H1 (cell line): Measurements from ENCODE around the gene TAT.

ENCODE experiments used
- BRCA1 ChIP-seq: IDR thresholded peaks from 2 replicates; pipeline ENCODE4 v1.6.1; 2012; ENCODE audit warnings: low read depth, low read length, improper control_type of control experiment
- FOSL1 ChIP-seq: IDR thresholded peaks from 2 replicates; pipeline ENCODE4 v1.6.1; 2011; ENCODE audit warnings: mild to moderate bottlenecking, low read depth, low read length, moderate library complexity; ENCODE audit not compliant: insufficient read depth
- GTF2F1 ChIP-seq: IDR thresholded peaks from 2 replicates; pipeline ENCODE4 v1.6.1; 2012; ENCODE audit warnings: low read depth, low read length, improper control_type of control experiment, borderline replicate concordance
- NRF1 ChIP-seq: IDR thresholded peaks from 2 replicates; pipeline ENCODE4 v1.6.1; 2011; ENCODE audit warnings: mild to moderate bottlenecking, low read depth, low read length, improper control_type of control experiment
- POLR2AphosphoS5 ChIP-seq: IDR thresholded peaks from 2 replicates; pipeline ENCODE4 v1.6.1; 2011; ENCODE audit warnings: low read depth, low read length
- RAD21 ChIP-seq, 2 experiments: IDR thresholded peaks in 1 of 2; conservative IDR thresholded peaks in 1 of 2; 2 replicates each; pipeline ENCODE4 v1.6.1; 2011; ENCODE audit warnings: low read depth in 2 of 2, low read length in 2 of 2, improper control_type of control experiment in 1 of 2, inconsistent platforms in 1 of 2, mild to moderate bottlenecking in 1 of 2, moderate library complexity in 1 of 2
- SP2 ChIP-seq: IDR thresholded peaks from 2 replicates; pipeline ENCODE4 v1.6.1; 2012; ENCODE audit warnings: mild to moderate bottlenecking, low read length, inconsistent platforms
- SRF ChIP-seq: IDR thresholded peaks from 2 replicates; pipeline ENCODE4 v1.6.1; 2011; ENCODE audit warnings: mild to moderate bottlenecking, low read depth, low read length, moderate library complexity
- TAF1 ChIP-seq: IDR thresholded peaks from 2 replicates; pipeline ENCODE4 v1.6.1; 2011; ENCODE audit warnings: mild to moderate bottlenecking, low read depth, low read length
- YY1 ChIP-seq: IDR thresholded peaks from 2 replicates; pipeline ENCODE4 v1.6.1; 2011; ENCODE audit warnings: low read depth, mild to moderate bottlenecking, low read length
- ZNF274 ChIP-seq: IDR thresholded peaks from 2 replicates; pipeline ENCODE4 v1.7.0; 2012; ENCODE audit warnings: low read length, borderline replicate concordance; ENCODE audit errors: extremely low read depth
- TF ChIP-seq, protein P1 (sequence below), 3 experiments: IDR thresholded peaks; 1 replicate in 2 of 3; 2 replicates in 1 of 3; pipeline versions ENCODE4 v1.5.1 to v1.6.1; 2011; ENCODE audit warnings: low read length in 3 of 3, mild to moderate bottlenecking in 3 of 3, inconsistent platforms in 2 of 3, low read depth in 1 of 3, moderate library complexity in 1 of 3; ENCODE audit not compliant: insufficient read depth in 1 of 3; ENCODE audit errors: control extremely low read depth in 1 of 3

DNA sequence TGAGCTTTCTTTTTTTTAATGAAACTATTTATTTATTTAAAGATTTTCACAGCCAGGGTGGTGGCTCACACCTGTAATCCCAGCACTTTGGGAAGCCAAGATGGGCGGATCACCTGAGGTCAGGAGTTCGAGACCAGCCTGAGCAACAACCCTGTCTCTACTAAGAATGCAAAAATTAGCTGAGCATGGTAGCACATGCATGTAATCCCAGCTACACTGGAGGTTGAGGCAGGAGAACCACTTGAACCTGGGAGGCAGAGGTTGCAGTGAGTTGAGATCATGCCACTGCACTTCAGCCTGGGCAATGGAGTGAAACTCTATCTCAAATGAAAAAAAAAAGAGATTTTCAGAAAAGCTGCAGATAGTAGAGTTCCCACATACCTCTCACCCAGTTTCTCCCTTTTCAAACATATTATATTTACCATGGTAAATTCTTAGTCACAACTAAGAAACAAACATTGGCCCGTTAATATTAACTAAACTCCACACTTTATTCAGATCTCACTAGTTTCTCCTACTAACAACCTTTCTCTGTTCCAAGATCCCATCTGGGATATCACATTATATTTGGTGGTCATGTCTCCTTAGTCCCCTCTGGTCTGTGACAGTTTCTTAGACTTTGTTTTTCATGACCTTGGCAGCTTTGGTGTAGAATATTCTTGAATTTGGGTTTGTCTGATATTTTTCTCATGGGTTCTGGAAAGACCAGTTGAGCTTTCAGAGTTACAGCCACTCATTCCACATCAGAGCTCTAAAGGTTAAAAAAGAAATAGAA, 7.8 kb upstream of the TAT start:
- TF ChIP-seq, protein P1, sequence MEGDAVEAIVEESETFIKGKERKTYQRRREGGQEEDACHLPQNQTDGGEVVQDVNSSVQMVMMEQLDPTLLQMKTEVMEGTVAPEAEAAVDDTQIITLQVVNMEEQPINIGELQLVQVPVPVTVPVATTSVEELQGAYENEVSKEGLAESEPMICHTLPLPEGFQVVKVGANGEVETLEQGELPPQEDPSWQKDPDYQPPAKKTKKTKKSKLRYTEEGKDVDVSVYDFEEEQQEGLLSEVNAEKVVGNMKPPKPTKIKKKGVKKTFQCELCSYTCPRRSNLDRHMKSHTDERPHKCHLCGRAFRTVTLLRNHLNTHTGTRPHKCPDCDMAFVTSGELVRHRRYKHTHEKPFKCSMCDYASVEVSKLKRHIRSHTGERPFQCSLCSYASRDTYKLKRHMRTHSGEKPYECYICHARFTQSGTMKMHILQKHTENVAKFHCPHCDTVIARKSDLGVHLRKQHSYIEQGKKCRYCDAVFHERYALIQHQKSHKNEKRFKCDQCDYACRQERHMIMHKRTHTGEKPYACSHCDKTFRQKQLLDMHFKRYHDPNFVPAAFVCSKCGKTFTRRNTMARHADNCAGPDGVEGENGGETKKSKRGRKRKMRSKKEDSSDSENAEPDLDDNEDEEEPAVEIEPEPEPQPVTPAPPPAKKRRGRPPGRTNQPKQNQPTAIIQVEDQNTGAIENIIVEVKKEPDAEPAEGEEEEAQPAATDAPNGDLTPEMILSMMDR (IDR thresholded peaks at IDR 0.05; ENCODE audit: control extremely low read depth in 1 of 3, insufficient read depth in 1 of 3, low read depth in 1 of 3, low read length in 3 of 3), result no peak
- TF ChIP-seq BRCA1, result no peak
- TF ChIP-seq ZNF274, result no peak
- no peak for TF ChIP-seq FOSL1
- TF ChIP-seq POLR2AphosphoS5, result no peak
- TF ChIP-seq NRF1, result no peak
- no peak for TF ChIP-seq YY1
- no peak for TF ChIP-seq RAD21 (IDR thresholded peaks at IDR 0.05 in 1 of 2, conservative IDR thresholded peaks at IDR 0.05 in 1 of 2; ENCODE audit: low read depth in 2 of 2, low read length in 2 of 2)
- no peak for TF ChIP-seq GTF2F1
- no peak for TF ChIP-seq SRF
- TF ChIP-seq TAF1, result no peak
- TF ChIP-seq SP2, result no peak
